K562 (cell line): ENCODE data around the gene SH3BP2. TPM values are rescaled to one million over a fixed set of nuclear protein-coding genes. Genes with fewer than 3 reads are reported as not detected.

Experiments used
- ATAC-seq: fragments of 200-7000 bp; cut with Tn5 transposase; 3 replicates; pipeline ENCODE4 v1.9.1; 2020; ENCODE audit warnings: moderate library complexity
- BruUV-seq: library from RNA; stranded (reverse); fragments of 400-500 nt; replicated peaks from 2 replicates; lab custom pipeline; 2021; lab: Mats Ljungman, UMichigan
- CTCF ChIA-PET: fragments of 300-600 bp; formaldehyde crosslinking; extraction: SDS; loops from one replicate; lab custom pipeline; 2021; ENCODE audit warnings: low intra/inter-chr PET ratio; lab: Yijun Ruan, JAX
- POLR2A ChIA-PET: fragments of 300-600, 350-650 bp; sonication (Branson Sonifier 250); formaldehyde crosslinking; extraction: SDS; loops from one replicate; lab custom pipeline; 2021; ENCODE audit warnings: antibody characterized with exemption, inconsistent platforms; lab: Yijun Ruan, JAX
- DNase-seq, 4 experiments: peaks; one replicate each; pipeline versions ENCODE4 v3.0.0 to v3.0.0-alpha.2; 2011 to 2018; ENCODE audit warnings: low spot score in 3 of 4, mixed read lengths in 3 of 4; ENCODE audit errors: extremely low read depth in 1 of 4
- FAIRE-seq: peaks from 2 replicates; lab custom pipeline; 2011; peaks lifted over from hg19 to GRCh38; lab: Jason Lieb, UNC
- H2AFZ ChIP-seq: 2 replicates; pipeline ENCODE4 v1.6.0; 2011; ENCODE audit warnings: low read depth, low read length, control low read depth, inconsistent platforms
- H3K27ac ChIP-seq: fragments of 200-600 bp; 3 replicates; pipeline ENCODE4 v1.8.0; 2011; ENCODE audit warnings: low read depth, mild to moderate bottlenecking, control low read depth, inconsistent platforms, low read length, moderate library complexity, mixed read lengths; ENCODE audit errors: extremely low read depth
- H3K27me3 ChIP-seq, 2 experiments: fragments of 300-600 bp in 1 of 2; 2 replicates in 1 of 2; 3 replicates in 1 of 2; pipeline versions ENCODE4 v1.6.0 to v1.8.0; 2011; ENCODE audit warnings: inconsistent platforms in 2 of 2, low read length in 2 of 2, mild to moderate bottlenecking in 1 of 2, mixed read lengths in 1 of 2, moderate library complexity in 1 of 2; ENCODE audit not compliant: control insufficient read depth in 2 of 2, insufficient read depth in 2 of 2
- H3K36me3 ChIP-seq: fragments of 300-600 bp; 3 replicates; pipeline ENCODE4 v1.8.0; 2011; ENCODE audit warnings: mild to moderate bottlenecking, low read length, inconsistent platforms; ENCODE audit not compliant: control insufficient read depth, insufficient read depth
- H3K4me1 ChIP-seq, 2 experiments: fragments of 200-600 bp in 1 of 2; replicated peaks in 1 of 2; 2 replicates in 1 of 2; 3 replicates in 1 of 2; pipeline versions ENCODE4 v1.5.1 to v1.8.0; 2011; ENCODE audit warnings: inconsistent platforms in 2 of 2, low read length in 2 of 2, mild to moderate bottlenecking in 1 of 2, mixed read lengths in 1 of 2, moderate library complexity in 1 of 2; ENCODE audit not compliant: control insufficient read depth in 2 of 2, insufficient read depth in 2 of 2
- H3K4me2 ChIP-seq: 2 replicates; pipeline ENCODE4 v1.6.1; 2011; ENCODE audit warnings: low read length, control low read depth, inconsistent platforms, mixed read lengths; ENCODE audit not compliant: insufficient read depth
- H3K4me3 ChIP-seq: fragments of 200-600 bp; sonication (generic), shearing (Covaris generic); 2 replicates; pipeline ENCODE4 v1.5.1; 2016; ENCODE audit warnings: control low read depth, inconsistent platforms
- H3K79me2 ChIP-seq: fragments of 200-600 bp; 3 replicates; pipeline ENCODE4 v1.8.0; 2011; ENCODE audit warnings: low read length, inconsistent platforms; ENCODE audit not compliant: control insufficient read depth, insufficient read depth
- H3K9ac ChIP-seq, 2 experiments: 2 replicates each; pipeline versions ENCODE4 v1.6.0 to v1.6.1; 2011; ENCODE audit warnings: low read depth in 2 of 2, low read length in 2 of 2, control low read depth in 1 of 2, inconsistent platforms in 1 of 2, mild to moderate bottlenecking in 1 of 2, mixed read lengths in 1 of 2; ENCODE audit not compliant: insufficient read depth in 1 of 2
- H3K9me1 ChIP-seq: one replicate; pipeline ENCODE4 v1.6.0; 2011; ENCODE audit warnings: inconsistent platforms, mild to moderate bottlenecking, low read length, moderate library complexity; ENCODE audit not compliant: control insufficient read depth, insufficient read depth
- H3K9me3 ChIP-seq: replicated peaks from 2 replicates; pipeline ENCODE4 v1.5.1; 2011; ENCODE audit warnings: low read depth, low read length, inconsistent platforms; ENCODE audit not compliant: control insufficient read depth, insufficient read depth
- H4K20me1 ChIP-seq: replicated peaks from 2 replicates; pipeline ENCODE4 v1.6.1; 2011; ENCODE audit warnings: low read length, inconsistent platforms, mixed read lengths; ENCODE audit not compliant: control insufficient read depth, insufficient read depth
- ETV5 ChIP-seq: sonication (generic); formaldehyde crosslinking; IDR thresholded peaks from 2 replicates; pipeline ENCODE4 v1.4.0; 2020; ENCODE audit warnings: low read depth, mild to moderate bottlenecking, missing genetic modification reagents
- HNRNPUL1 ChIP-seq: fragments of 200-400 bp; formaldehyde crosslinking; IDR thresholded peaks from 2 replicates; pipeline ENCODE4 v1.6.1; 2017; ENCODE audit warnings: low read length
- PHF20 ChIP-seq: fragments of 450-650 bp; IDR thresholded peaks from 2 replicates; pipeline ENCODE4 v1.6.1; 2018; ENCODE audit not compliant: partially characterized antibody
- PRPF4 ChIP-seq: fragments of 200-400 bp; formaldehyde crosslinking; IDR thresholded peaks from one replicate; pipeline ENCODE4 v1.6.1; 2017; ENCODE audit warnings: low read length, low read depth, mild to moderate bottlenecking; ENCODE audit not compliant: insufficient read depth, poor library complexity, severe bottlenecking
- ZNF263 ChIP-seq: sonication (generic); formaldehyde crosslinking; IDR thresholded peaks from 2 replicates; pipeline ENCODE4 v1.8.0; 2022; ENCODE audit warnings: mild to moderate bottlenecking, missing genetic modification reagents, borderline replicate concordance
- ZNF280A ChIP-seq: fragments of 450-650 bp; IDR thresholded peaks from 2 replicates; pipeline ENCODE4 v1.6.1; 2018; ENCODE audit warnings: mild to moderate bottlenecking, low read depth; ENCODE audit not compliant: partially characterized antibody
- ZNF449 ChIP-seq: fragments of 250-450 bp; sonication (Bioruptor Pico); IDR thresholded peaks from 2 replicates; pipeline ENCODE4 v1.8.0; 2022; ENCODE audit warnings: moderate library complexity, mild to moderate bottlenecking, inconsistent platforms
- ZNF592 ChIP-seq: fragments of 450-650 bp; IDR thresholded peaks from 2 replicates; pipeline ENCODE4 v1.6.1; 2017; ENCODE audit warnings: antibody characterized with exemption, mild to moderate bottlenecking
- WGBS: fragments of 100-300 bp; shearing (Covaris generic); methylation state at CpG from one replicate; pipeline ENCODE4 v1.1.6; 2016; ENCODE audit warnings: low coverage, mixed read lengths; ENCODE audit not compliant: insufficient coverage; ENCODE audit errors: missing lambda C conversion rate; 5-methylcytosine and 5-hydroxymethylcytosine counted together
- in situ Hi-C: fragments of 300-500 bp; cut with MboI; formaldehyde crosslinking; loops from 4 replicates; pipeline ENCODE4 v1.15.0; 2018; ENCODE audit warnings: inconsistent platforms, mixed read lengths
- intact Hi-C: fragments of 100-400 bp; cut with micrococcal nuclease; formaldehyde crosslinking; loops from 2 replicates; pipeline ENCODE4 v1.14.2; 2022
- polyA plus RNA-seq, 8 experiments: library from polyadenylated mRNA; depleted of rRNA in 4 of 8; stranded (reverse) in 5 of 8; unstranded in 3 of 8; fragments of >200 nt; fragmentation: Nextera tagmentation in 2 of 8; fragmentation: Illumina TruSeq in 1 of 8; extraction: Ambion mirVana in 2 of 8; extraction: Trizol in 1 of 8; gene quantifications; 2 replicates each; pipeline versions ENCODE4 v1.2.1 to v1.2.3, GENCODE V29; 2011 to 2014; ENCODE audit warnings: inconsistent platforms in 1 of 8, missing spikeins in 1 of 8
- total RNA-seq, 7 experiments: library from RNA; depleted of rRNA in 6 of 7; stranded (reverse); fragments of >200 nt in 6 of 7; fragmentation: Illumina TruSeq in 2 of 7; extraction: Trizol in 2 of 7; gene quantifications; 2 replicates each; pipeline versions ENCODE4 v1.2.1 to v1.2.3, GENCODE V29; 2011 to 2021; ENCODE audit warnings: low replicate concordance in 1 of 7

Gene SH3BP2
- total and polyA plus RNA-seq, 9 of the 15 experiments (the other 6 are each of a cell fraction or from before 2014, with no cell fraction given) = 0.34 to 16.0 (median 5.1) TPM

- POLR2A ChIA-PET = interaction anchor here (0.8 to 1.2 kb wide), 4 partner anchors 8 to 31 kb away, joined by 3 to 8 read pairs (median 4); partner anchors contain the start of gene SH3BP2
- Histone ChIP-seq H3K27ac (no peak overlapping the region), H3K4me3 (no peak overlapping the region), H3K9me1 (peaks cover 5% of the 10 kb centered on the region), H3K27me3 (no peaks in the 10 kb centered on the region), H4K20me1 (peaks cover 7% of the 10 kb centered on the region; the same call in 1 of the 2 replicates), H3K9me3 (no peaks in the 10 kb centered on the region), H2AFZ (no peak overlapping the region), H3K4me2 (no peak overlapping the region), H3K4me1 (peaks cover 16 to 72% of the 10 kb centered on the region in 2 experiments; a peak in 4 of 5 replicates), H3K79me2 (no peaks in the 10 kb centered on the region; the same call in 2 of the 3 replicates), H3K36me3 (no peaks in the 10 kb centered on the region), H3K9ac (peak overlapping the region in 1 of 2 experiments; percentile 9; a peak in 1 of 4 replicates)
- DNase-seq (no peak), ATAC-seq (no peak), FAIRE-seq (no peak)
- CTCF ChIA-PET = no interaction called here
- no TSS peak for BruUV-seq
- no peak for TF ChIP-seq PRPF4
- no peak for TF ChIP-seq ZNF280A
- TF ChIP-seq ETV5 (CRISPR knock-in tag) = no peak
- TF ChIP-seq HNRNPUL1 = no peak
- no peak for TF ChIP-seq ZNF592
- TF ChIP-seq ZNF263 (CRISPR knock-in tag) = no peak
- no peak for TF ChIP-seq ZNF449 (CRISPR knock-in tag)
- no peak for TF ChIP-seq PHF20
- 80% methylated on average over 9 of the region's 10 CpGs for WGBS
- intact Hi-C loops = no loop called here
- in situ Hi-C loops = no loop called here
These were observed 11.6 kb downstream of the SH3BP2 start for GRCh38 chr4:2804449-2804972.
